Glutamatergic neuron (in vitro differentiated cells): ENCODE measurements around the gene LMTK3. TPM values are rescaled to one million over a fixed set of nuclear protein-coding genes. Genes with fewer than 3 reads are reported as not detected.

Source experiments
- DNase-seq: peaks from one replicate; pipeline ENCODE4 v3.0.0; 2022
- H3K27ac Mint-ChIP-seq: one replicate; pipeline ENCODE4 v1.8.0; 2020; ENCODE audit warnings: mild to moderate bottlenecking, mixed read lengths, inconsistent platforms; ENCODE audit not compliant: unreplicated experiment
- H3K27me3 Mint-ChIP-seq: one replicate; pipeline ENCODE4 v1.8.0; 2020; ENCODE audit warnings: mild to moderate bottlenecking, moderate library complexity, mixed read lengths, inconsistent platforms; ENCODE audit not compliant: unreplicated experiment
- H3K36me3 Mint-ChIP-seq: one replicate; pipeline ENCODE4 v1.8.0; 2020; ENCODE audit warnings: mild to moderate bottlenecking, mixed read lengths, inconsistent platforms; ENCODE audit not compliant: unreplicated experiment
- H3K4me1 Mint-ChIP-seq: one replicate; pipeline ENCODE4 v1.8.0; 2020; ENCODE audit warnings: mild to moderate bottlenecking, low read depth, mixed read lengths, inconsistent platforms; ENCODE audit not compliant: unreplicated experiment
- H3K4me3 Mint-ChIP-seq: one replicate; pipeline ENCODE4 v1.8.0; 2020; ENCODE audit warnings: mild to moderate bottlenecking, mixed read lengths, inconsistent platforms; ENCODE audit not compliant: unreplicated experiment
- H3K9me3 Mint-ChIP-seq: one replicate; pipeline ENCODE4 v1.8.0; 2020; ENCODE audit warnings: mild to moderate bottlenecking, moderate library complexity, mixed read lengths, inconsistent platforms; ENCODE audit not compliant: unreplicated experiment
- CTCF ChIP-seq: fragments of 200-600 bp; sonication (generic); IDR thresholded peaks from one replicate; pipeline ENCODE4 v1.5.0; 2021; ENCODE audit not compliant: partially characterized antibody, unreplicated experiment
- total RNA-seq: library from RNA; stranded (reverse); fragmentation: NEBNext Ultra II Directional; extraction: Animal tissue kit (Norgen Biotek cat#: 25700); gene quantifications from one replicate; pipeline ENCODE4 v1.2.1, GENCODE V29; 2021; ENCODE audit not compliant: unreplicated experiment

LMTK3 gene
- total RNA-seq, 1 donor from 2014 or later = 36.3 TPM

GRCh38 chr19:48500830-48501493 lies 10.7 kb downstream of the LMTK3 start:
- H3K9me3 Mint-ChIP-seq = peaks cover 2% of the 10 kb centered on the region
- no peaks in the 10 kb centered on the region for H3K36me3 Mint-ChIP-seq
- H3K4me3 Mint-ChIP-seq = no peak overlapping the region
- no peak for DNase-seq
- no peaks in the 10 kb centered on the region for H3K4me1 Mint-ChIP-seq
- peaks cover 3% of the 10 kb centered on the region for H3K27me3 Mint-ChIP-seq
- no peak for TF ChIP-seq CTCF
- no peak overlapping the region for H3K27ac Mint-ChIP-seq

- Mint-ChIP-seq H3K4me3 (no peak overlapping the region), H3K27me3 (peaks cover 12% of the 10 kb centered on the region), H3K36me3 (no peaks in the 10 kb centered on the region), H3K4me1 (no peaks in the 10 kb centered on the region), H3K9me3 (peaks cover 11% of the 10 kb centered on the region), H3K27ac (no peak overlapping the region)
- DNase-seq = no peak
- TF ChIP-seq CTCF = no peak
These were observed 12.1 kb downstream of the LMTK3 start for GRCh38 chr19:48499316-48500090.

- Mint-ChIP-seq H3K27me3 (peaks cover 17% of the 10 kb centered on the region), H3K27ac (no peak overlapping the region), H3K9me3 (peaks cover 11% of the 10 kb centered on the region), H3K4me3 (no peak overlapping the region), H3K36me3 (no peaks in the 10 kb centered on the region), H3K4me1 (no peaks in the 10 kb centered on the region)
- DNase-seq = no peak
- TF ChIP-seq CTCF = no peak
These were observed 12.9 kb downstream of the LMTK3 start for GRCh38 chr19:48498595-48499311.

- no peak for TF ChIP-seq CTCF
- Mint-ChIP-seq H3K27ac (no peak overlapping the region), H3K4me3 (no peak overlapping the region), H3K36me3 (no peaks in the 10 kb centered on the region), H3K9me3 (peaks cover 11% of the 10 kb centered on the region), H3K4me1 (no peaks in the 10 kb centered on the region), H3K27me3 (peaks cover 17% of the 10 kb centered on the region)
- no peak for DNase-seq
These were observed 13.7 kb downstream of the LMTK3 start for GRCh38 chr19:48497728-48498594.
